GM18511 (cell line): ENCODE results near the gene FOXP1.
"Not testable (repeated sequence)": the region's sequence is repeated elsewhere in the genome, so short reads cannot be mapped to it uniquely, and the experiment has no call there.

Source experiments
- ATAC-seq: cut with Tn5 transposase; IDR thresholded peaks from one replicate; pipeline ENCODE4 v1.9.1; 2021; ENCODE audit warnings: mild to moderate bottlenecking, moderate library complexity; ENCODE audit not compliant: unreplicated experiment

Gene FOXP1

DNA sequence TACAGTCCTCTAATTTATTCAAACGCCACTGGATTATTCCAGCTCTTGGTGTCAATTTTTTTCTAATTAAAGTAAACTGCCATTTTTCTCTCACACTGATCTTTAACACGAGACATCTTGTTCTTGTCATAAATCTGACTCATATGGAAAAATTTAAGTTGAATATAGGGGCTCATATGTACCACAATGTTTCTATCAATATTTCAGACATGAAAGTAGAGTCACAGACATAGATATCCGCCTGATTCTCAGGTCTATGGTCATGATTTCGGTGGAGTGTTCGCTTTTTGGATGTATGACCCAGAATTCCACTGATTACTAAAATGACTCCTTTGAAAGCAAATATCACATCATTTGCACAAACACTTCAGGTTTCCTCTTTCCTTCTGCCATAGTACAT, 552.8 kb downstream of the FOXP1 start:
- no peak for ATAC-seq

GRCh38 chr3:71029770-71030169, 553.8 kb downstream of the FOXP1 start:
- no peak for ATAC-seq

DNA sequence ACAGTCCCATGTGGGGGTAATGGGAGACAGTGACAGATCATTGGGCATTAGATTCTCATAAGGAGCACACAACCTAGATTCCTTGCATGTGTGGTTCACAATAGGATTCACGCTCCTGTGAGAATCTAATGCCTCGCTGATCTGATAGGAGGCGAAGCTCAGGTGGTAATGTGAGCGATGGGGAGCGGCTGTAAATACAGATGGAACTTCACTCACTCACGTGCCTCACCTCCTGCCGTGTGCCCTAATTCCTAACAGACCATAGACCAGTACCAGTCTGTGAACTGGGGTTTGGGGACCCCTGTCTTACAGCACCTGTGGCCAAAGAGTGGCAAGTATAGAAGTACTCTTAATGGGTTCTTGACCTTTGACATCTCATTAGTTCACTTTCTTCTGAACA, 554.7 kb downstream of the FOXP1 start:
- no peak for ATAC-seq

- ATAC-seq = no peak
Observed at GRCh38 chr3:71028184-71028583, 555.3 kb downstream of the FOXP1 start.

DNA sequence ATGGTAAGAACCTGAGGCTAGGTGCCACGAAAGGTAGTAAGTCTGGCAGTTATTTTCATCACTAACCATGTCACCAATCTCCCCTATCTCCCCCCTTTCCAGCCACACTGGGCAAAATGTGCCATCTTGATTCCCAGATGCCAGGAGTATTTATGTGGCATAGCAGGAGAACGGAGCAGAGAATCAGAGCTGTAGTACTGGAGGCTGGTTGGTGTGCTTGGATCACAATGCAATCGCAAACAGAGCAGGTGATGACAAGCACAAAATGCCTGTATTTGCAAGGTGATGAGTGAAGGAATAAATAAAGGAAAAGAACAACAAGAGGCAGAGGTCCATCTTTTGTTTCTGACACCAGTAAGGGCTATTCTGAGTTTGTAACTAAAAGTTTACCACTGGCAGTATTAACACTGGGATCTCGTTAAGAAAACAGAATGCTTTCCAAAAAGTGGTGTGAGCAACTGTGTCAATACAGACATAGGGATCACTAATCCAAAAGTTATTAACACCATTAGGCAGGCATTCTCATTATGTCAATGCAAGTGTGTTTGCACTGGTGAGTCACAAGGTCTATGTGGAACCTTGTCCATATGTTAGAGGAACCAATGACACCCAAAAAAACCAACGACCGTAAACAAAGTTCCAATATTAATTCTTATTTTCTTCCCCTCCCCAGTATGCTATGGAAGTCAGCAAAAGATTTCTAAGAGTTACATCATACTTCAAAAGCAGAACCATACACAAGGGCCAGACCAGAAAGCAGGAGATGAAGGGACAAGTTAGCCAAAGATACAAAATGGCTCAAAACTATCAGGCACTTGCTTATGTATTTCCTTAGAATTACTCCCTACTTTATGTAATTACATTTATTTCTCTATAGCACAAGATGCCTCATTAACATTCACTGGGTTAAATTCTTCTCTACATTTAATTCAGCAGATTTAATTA, 556.6 kb downstream of the FOXP1 start:
- ATAC-seq = no peak

DNA sequence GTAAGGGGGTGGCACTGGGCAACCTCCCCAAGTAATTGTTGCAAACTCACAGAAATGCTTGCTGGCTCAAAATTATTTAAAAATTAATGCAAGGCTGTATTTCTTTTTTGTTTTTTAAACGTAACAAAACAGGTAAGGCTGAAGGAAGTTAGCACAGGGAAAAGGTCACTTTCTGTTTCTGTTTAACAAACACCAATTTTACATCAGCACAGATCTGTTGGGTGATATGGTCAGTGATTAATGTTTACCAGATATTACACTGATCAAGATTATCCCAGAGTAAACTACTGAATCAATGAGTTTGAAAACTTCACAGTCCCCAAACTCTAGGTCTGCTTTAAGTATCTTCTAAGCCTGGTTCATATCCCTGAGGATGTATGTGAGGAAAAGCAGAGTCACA, 558.0 kb downstream of the FOXP1 start:
- no peak for ATAC-seq

GRCh38 chr3:71025010-71025409, 558.5 kb downstream of the FOXP1 start:
- no peak for ATAC-seq

DNA sequence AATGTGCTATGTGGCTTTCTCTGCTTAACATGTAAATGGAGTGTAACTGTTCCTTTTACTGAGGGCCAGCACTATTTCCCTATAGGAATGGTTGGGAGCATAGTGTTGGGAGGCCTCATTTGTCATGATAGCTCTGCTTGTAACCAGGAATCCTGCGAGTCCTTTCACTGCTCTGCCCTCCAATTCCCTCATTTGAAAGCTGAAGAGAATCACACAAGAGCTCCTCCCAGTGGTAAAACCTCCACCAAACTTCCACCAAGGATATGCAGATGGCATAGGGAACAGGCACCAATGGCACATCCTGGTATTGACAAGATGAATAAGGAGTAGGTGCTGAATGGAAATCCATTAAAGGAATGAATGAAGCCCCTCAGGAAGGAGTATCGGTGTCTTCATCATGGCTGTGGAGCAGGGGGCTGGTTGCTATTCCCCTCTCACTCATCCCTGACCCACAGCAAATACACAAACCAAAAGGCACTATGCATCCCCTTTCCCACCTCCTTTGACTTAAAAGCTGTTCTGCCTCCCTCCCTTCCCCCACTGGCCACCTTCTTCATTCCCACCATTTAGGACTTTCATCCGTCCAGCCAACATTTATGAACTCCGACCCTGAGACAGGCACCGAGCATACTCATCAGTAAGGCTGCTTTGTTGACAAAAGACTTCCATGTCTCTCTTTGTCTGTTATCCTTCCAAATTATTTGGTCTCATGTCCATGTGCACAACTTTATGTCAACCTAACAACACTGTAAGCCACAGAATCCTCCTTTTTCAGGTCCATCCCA, 560.8 kb downstream of the FOXP1 start:
- ATAC-seq = no peak

- no peak for ATAC-seq
Observed at GRCh38 chr3:71018799-71019198, 564.7 kb downstream of the FOXP1 start.

DNA sequence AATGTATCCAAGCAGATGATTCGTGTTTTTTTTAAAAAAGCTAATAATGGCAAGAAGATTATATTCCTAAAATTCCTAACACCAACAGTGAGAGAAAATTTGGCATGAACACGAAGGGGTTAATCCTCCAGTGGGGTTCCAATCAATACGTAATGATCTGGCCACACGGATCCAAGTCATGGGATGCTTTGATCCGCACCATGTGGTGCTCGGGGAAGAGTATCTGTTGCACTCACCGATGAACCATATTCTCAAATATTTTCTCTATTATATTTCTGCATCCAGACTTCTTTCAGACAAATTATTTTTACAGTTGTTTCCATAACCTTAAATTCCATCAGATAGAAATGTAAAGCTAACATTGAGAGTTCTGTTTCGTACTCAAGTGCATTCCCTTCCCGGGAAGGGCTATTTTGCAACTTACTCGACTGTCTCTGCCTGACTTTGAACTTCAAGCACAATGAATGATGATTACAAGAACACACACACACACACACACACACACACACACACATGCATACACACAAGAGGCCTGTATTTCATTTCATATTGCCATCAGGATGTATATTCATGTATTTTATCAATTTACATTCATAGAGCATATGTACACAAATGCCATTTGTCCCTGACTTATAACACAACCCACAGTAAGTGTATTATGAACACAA, 567.2 kb downstream of the FOXP1 start:
- no peak for ATAC-seq

- not testable (repeated sequence) for ATAC-seq
Observed at GRCh38 chr3:71014616-71015015, 568.9 kb downstream of the FOXP1 start.

DNA sequence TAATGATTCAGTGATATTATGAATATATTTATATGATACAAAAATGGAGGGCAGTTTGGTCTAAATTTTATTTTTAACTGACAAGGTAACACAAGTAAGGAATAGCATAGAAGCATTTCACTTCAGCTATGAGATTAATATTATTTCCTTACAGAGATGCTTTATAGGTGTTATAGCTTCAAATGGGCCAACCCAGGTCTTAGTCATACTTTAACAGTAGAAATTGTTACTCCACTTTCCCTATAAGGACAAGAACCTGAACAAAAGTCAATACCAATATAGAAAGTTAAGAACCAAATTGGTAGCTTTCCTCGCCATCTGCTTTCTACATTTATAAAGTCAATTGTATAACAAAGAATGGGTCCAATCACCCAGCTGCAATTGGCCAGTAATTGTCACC, 570.6 kb downstream of the FOXP1 start:
- ATAC-seq = no peak

DNA sequence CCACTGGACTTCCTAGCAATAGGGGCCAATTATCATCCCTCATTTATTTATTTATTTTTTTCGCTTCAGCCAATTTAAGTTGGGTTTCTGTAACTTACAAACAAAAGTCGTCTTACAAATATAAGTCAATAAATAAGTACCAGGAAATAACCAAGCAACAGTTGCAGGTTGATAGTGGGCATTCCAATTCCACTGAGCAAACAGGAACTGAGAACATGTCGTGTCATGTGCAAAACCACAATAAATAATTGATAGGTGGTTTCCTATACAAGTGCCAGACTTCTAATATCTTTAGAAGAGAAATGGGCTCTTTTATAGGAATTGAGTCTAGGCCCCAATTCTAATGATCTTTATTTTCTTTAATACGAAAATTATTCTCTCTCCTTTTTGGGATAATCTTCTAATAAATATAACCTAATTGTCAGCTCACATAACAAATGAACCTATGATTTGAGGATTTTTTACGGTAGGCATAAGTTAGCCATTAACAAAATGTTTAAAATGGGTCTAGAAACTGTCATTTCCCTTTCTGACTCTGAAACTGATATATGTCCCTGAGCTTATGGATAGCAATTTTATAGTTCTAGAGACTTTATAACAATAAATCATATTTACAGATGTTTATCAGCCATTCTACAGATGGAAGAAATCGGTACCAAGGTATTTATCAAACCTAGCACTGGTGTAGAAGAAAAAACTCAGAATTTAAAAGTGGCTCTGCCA, 571.8 kb downstream of the FOXP1 start:
- ATAC-seq = peak; percentile 88

GRCh38 chr3:71010726-71011455, 572.6 kb downstream of the FOXP1 start:
- ATAC-seq = peak; percentile 78

DNA sequence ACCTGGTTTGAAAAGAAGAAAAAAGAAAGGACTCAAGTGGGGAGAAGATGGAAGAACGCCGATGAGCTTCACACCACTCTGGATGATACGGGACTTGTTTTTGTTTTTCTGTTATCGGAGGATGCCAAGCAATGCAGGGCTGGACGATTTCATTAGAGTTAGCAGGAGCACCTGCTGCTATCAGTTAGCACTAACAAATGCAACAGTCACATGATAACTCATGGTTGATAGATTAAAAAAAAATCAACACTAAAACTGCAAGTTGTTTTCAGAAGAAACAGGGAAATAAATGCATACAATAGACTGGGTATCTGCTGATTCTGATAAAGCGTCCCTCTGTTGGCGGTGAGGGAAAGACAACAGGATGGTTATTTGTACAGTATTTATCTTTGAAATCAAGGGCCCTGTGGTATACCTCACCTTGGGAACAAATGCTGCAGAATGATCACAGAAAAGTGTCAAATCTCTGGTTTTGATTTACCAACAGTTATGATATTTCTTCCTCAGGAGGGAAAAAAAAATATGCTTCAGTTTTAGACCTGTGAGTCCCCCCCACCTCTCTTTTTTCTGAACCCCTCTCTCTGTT, 575.1 kb downstream of the FOXP1 start:
- ATAC-seq = no peak

GRCh38 chr3:71006810-71007785, 576.4 kb downstream of the FOXP1 start:
- no peak for ATAC-seq

- ATAC-seq = no peak
Observed at GRCh38 chr3:71005702-71006321, 577.7 kb downstream of the FOXP1 start.

DNA sequence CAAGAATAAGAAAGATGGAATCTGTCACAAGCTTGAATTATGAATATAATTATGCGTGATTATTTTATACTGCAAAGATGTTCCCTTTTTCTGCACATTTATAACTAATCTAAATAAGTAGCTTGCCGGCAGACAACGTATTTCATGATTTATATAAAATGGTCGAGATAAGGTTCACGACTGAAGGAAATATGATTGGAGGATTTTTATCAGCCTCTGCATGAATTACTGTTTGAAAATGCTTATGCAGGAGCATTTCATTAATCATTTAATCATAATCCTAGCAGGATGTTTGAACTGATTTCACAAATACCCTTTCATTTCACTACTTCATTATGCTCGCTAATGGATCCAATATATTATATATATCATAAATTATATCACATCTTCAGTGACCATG, 580.0 kb downstream of the FOXP1 start:
- no peak for ATAC-seq
